ES-I3 (cell line): ENCODE results near the gene TRDMT1.

Experiments
- H3K36me3 ChIP-seq: 2 replicates; pipeline ENCODE4 v1.6.1; 2013; ENCODE audit warnings: mild to moderate bottlenecking, low read length, control low read depth, moderate library complexity; ENCODE audit not compliant: insufficient read depth
- H3K4me1 ChIP-seq: 2 replicates; pipeline ENCODE4 v1.6.1; 2013; ENCODE audit warnings: mild to moderate bottlenecking, control low read depth, low read length; ENCODE audit not compliant: insufficient read depth
- H3K9ac ChIP-seq: 2 replicates; pipeline ENCODE4 v1.6.1; 2013; ENCODE audit warnings: low read depth, mild to moderate bottlenecking, low read length, moderate library complexity
- H3K9me3 ChIP-seq: 2 replicates; pipeline ENCODE4 v1.6.1; 2013; ENCODE audit warnings: mild to moderate bottlenecking, low read length, moderate library complexity; ENCODE audit not compliant: control insufficient read depth, insufficient read depth

The TRDMT1 gene

DNA sequence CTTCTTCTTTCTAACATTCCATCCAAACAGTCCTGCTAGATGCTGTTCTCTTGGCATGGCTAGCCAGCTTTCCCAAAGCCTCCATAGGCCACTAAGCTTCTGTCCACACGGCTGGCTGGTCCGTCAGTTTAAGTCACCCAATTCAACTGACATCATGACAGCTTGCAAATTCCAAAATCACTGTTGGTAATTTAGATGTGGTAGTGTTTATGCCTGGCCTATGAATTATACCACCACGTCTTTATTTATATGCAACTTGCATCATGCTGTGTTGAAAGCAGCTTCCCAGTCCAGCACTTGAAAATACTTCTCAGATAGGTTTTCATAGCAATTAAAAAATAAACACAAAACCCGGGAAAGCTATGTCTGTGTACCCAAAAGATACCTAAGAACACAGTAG lies 24.3 kb upstream of the TRDMT1 start:
- no peak overlapping the region for H3K9ac ChIP-seq
- peaks cover 19% of the 10 kb centered on the region for H3K4me1 ChIP-seq
- no peaks in the 10 kb centered on the region; the same call in 1 of the 2 replicates for H3K9me3 ChIP-seq
- H3K36me3 ChIP-seq: peaks cover 4% of the 10 kb centered on the region

DNA sequence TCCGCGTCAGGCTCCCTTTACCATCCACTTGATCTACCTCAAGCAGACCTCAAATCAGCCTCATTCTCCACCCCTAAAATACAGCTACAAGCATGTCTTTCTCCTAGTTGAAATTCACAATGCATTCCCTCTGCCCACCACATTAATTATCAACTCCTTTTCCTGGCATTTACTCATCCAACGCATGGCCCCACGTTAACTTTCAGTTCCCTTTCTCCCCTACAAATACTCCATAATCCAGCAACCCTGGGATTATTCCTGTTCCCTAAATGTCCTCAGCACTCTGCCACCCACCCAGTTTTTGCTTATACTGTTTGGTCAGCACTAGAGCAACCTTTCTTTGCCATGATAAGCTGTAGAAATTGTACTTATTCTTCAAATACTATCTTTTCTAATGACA lies 20.9 kb upstream of the TRDMT1 start:
- Histone ChIP-seq H3K9me3 (no peaks in the 10 kb centered on the region; the same call in 1 of the 2 replicates), H3K4me1 (peaks cover 25% of the 10 kb centered on the region), H3K36me3 (no peaks in the 10 kb centered on the region), H3K9ac (no peak overlapping the region)

DNA sequence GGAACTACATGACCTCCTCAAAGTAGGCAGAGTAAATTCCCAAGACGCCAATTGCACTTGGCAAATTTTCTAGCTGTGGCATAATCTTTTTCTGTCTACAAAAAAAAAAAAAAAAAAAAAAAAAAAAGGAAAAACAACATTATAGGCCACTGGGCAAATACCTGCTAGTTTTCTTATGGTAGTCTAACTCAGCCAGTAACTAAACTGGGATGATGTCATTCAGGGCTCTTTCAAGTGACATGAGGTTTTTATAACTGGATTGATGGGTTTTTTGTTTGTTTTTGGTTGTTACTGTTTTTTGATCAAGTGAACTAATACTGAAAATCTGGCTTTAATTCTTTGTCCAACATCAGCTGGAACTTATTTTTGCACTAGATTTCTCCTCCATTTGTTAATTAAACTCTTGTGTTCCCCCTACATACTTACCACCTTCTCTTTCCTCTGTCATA lies 19.2 kb upstream of the TRDMT1 start:
- H3K36me3 ChIP-seq: no peaks in the 10 kb centered on the region

GRCh38 chr10:17219024-17219423 lies 17.6 kb upstream of the TRDMT1 start:
- Histone ChIP-seq H3K36me3 (no peaks in the 10 kb centered on the region), H3K9ac (no peak overlapping the region), H3K4me1 (peaks cover 36% of the 10 kb centered on the region), H3K9me3 (no peaks in the 10 kb centered on the region; the same call in 1 of the 2 replicates)

More for the DNA sequence above, 19.2 kb upstream of the TRDMT1 start:
- no peaks in the 10 kb centered on the region; the same call in 1 of the 2 replicates for H3K9me3 ChIP-seq
- H3K9ac ChIP-seq: no peak overlapping the region
- peaks cover 22% of the 10 kb centered on the region for H3K4me1 ChIP-seq

GRCh38 chr10:17217631-17218232 lies 16.3 kb upstream of the TRDMT1 start:
- Histone ChIP-seq H3K4me1 (peaks cover 47% of the 10 kb centered on the region), H3K9ac (no peak overlapping the region), H3K36me3 (no peaks in the 10 kb centered on the region), H3K9me3 (no peaks in the 10 kb centered on the region; the same call in 1 of the 2 replicates)

DNA sequence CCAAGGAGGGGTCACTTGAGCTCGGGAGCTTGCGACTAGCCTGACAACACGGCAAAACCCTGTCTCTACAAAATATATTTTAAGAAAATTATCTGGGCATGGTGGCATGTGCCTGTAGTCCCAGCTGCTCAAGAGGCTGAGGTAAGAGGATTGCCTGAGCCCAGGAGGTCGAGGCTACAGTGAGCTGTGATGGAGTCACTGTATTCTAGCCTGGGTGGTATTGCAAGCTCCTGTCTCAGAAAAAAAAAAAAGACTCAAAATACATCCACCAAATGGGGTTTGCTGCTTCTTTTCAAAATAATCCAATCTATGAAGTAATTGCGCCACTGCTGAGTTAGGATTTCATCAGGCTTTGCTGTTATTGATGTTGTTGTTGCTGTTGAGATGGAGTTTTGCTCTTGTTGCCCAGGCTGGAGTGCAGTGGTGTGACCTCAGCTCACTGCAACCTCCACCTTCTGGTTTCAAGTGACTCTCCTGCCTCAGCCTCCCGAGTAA lies 15.5 kb upstream of the TRDMT1 start:
- peaks cover 49% of the 10 kb centered on the region for H3K4me1 ChIP-seq
- H3K9me3 ChIP-seq: no peaks in the 10 kb centered on the region; the same call in 1 of the 2 replicates
- no peak overlapping the region for H3K9ac ChIP-seq
- H3K36me3 ChIP-seq: no peaks in the 10 kb centered on the region

- Histone ChIP-seq H3K9me3 (no peaks in the 10 kb centered on the region; the same call in 1 of the 2 replicates), H3K36me3 (no peaks in the 10 kb centered on the region), H3K4me1 (peaks cover 48% of the 10 kb centered on the region), H3K9ac (no peak overlapping the region)
Observed at GRCh38 chr10:17216217-17216900, 14.9 kb upstream of the TRDMT1 start.

DNA sequence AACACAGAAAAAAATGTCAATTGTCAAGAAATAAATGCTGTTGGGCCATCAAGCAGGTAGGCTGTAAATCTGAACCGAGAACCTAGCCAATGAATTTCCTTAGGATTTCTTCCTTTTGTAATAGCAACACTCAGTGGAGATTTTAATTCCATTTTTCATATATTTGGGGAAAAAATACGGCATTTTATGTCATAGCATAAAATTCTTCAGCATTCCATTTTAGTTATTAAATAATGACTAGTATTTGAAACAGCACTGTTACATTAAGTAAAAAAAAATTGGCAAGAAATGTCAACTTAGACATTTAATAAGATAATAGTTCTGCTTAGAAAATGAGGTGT lies 14.3 kb upstream of the TRDMT1 start:
- peaks cover 44% of the 10 kb centered on the region for H3K4me1 ChIP-seq

DNA sequence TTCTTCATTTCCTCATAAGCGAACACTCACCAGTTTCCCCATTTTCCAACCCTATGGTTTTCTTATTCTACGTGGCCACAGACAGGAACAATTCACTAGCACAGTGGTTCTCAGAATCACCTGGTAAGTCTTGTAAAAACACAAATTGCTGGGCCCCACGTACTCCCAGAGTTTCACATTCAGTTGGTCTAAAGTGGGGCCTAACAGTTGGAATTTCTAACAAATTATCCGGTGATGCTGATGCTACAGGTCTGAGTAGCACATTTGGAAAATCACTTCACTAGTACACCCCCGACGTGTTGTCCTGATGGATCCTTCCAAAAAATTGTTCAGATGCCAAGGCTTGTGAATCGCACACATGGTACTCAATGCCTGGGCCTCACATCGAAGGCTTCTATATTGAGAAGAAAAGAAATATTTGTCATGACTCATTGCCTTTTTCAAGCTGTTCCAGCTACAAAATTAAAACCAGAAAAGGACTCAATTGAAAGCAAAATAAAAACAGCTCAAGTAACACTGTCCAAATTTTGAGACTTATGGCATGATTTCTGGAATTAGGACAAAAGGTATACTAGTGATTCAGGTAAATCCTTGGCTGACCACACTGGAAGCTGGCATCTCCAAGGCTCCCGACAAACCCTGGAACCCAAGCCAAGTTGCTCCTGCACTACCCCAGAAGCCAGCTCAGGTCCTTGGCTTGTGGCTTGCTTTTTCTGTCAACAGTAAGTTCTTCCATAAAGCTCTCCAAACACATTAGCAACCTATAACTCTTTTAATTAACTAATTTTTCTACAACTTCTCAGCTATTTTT lies 13.7 kb upstream of the TRDMT1 start:
- H3K9ac ChIP-seq: no peak overlapping the region
- no peaks in the 10 kb centered on the region; the same call in 1 of the 2 replicates for H3K9me3 ChIP-seq
- H3K36me3 ChIP-seq: no peaks in the 10 kb centered on the region
- peaks cover 45% of the 10 kb centered on the region for H3K4me1 ChIP-seq

More for the DNA sequence above, 14.3 kb upstream of the TRDMT1 start:
- Histone ChIP-seq H3K36me3 (no peaks in the 10 kb centered on the region), H3K9me3 (no peaks in the 10 kb centered on the region; the same call in 1 of the 2 replicates), H3K9ac (no peak overlapping the region)

DNA sequence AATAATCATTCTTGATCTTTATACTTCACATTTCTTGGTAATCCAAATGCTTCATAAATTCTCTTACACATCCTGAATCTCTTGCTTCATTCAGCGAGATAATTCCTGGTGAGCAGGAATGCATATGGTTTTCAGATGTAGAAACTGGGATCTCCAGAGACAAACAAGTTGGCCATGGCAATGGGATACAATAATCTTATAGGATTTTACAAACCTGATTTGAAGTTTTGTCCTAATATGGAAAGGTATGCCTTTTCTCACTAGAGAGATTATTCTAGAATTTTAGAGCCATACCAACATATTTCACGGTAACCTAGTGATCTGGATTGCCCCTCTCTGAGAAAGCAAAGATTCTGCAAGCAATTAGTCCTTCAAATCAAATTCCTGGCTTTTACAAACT lies 13.1 kb upstream of the TRDMT1 start:
- Histone ChIP-seq H3K9ac (no peak overlapping the region), H3K4me1 (peaks cover 49% of the 10 kb centered on the region), H3K9me3 (no peaks in the 10 kb centered on the region; the same call in 1 of the 2 replicates), H3K36me3 (no peaks in the 10 kb centered on the region)

- H3K9ac ChIP-seq: no peak overlapping the region
- peaks cover 52% of the 10 kb centered on the region for H3K4me1 ChIP-seq
- no peaks in the 10 kb centered on the region for H3K36me3 ChIP-seq
- no peaks in the 10 kb centered on the region for H3K9me3 ChIP-seq
Observed at GRCh38 chr10:17213646-17214349, 12.3 kb upstream of the TRDMT1 start.

DNA sequence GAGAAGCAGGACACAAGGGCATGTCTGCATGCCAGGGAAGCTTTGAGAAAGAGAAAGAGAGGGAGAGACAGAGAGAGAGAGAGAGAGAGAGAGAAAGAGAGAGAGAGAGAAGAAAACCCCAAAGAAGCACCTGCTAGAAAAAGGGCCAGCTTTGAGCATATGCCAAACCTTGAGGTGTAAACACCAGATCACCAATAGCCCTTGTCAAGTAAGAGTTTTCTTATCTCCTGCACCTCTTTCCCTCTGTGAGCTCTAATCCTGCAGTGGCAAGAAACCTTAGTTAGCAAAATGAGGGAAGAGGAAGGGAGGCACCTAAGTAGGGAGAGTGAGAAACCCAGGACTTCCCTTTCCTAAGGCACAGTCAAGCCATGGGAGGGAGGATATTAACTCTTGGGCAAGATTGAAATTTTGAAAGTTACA lies 11.3 kb upstream of the TRDMT1 start:
- Histone ChIP-seq H3K9me3 (no peaks in the 10 kb centered on the region), H3K36me3 (no peaks in the 10 kb centered on the region), H3K9ac (no peak overlapping the region), H3K4me1 (peaks cover 52% of the 10 kb centered on the region)

DNA sequence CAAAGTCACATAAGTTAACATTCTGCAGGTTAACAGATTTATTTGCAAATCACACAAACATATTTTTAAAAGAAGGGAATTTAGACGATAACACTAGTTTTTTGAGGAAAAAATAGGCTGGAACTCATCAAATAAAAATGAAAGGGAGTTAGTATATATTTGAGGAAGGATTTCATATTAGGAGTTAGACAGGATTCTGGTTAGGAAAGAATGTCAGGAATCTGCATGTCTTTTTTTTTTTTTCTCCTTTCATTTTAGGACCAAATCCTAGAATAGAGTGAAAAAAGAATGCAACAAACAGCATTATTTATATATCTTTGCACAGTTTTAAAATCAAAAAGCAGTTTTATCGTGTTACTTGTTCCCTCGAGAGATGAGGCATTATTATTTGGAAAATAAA lies 8.9 kb upstream of the TRDMT1 start:
- Histone ChIP-seq H3K4me1 (peaks cover 39% of the 10 kb centered on the region), H3K36me3 (no peaks in the 10 kb centered on the region), H3K9me3 (no peaks in the 10 kb centered on the region), H3K9ac (no peak overlapping the region)

DNA sequence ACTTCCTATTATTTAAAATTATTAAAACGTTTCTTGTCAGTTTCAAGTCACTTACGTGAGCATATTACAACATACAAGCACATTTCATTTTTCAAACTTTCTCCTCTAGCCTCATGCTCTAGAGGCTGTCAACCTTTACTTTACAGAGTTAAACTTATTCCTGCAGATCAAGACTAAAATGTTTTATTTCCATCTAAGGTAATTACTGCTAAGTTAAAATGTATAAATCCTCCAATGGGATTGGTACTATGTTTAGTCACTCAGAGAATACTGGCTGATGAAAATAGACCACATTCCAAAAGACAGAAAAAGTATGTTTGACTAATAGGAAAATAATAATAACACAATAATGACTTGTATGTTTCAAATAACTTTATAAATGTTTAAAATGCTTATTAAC lies 8.4 kb upstream of the TRDMT1 start:
- Histone ChIP-seq H3K9ac (no peak overlapping the region), H3K4me1 (peaks cover 34% of the 10 kb centered on the region), H3K36me3 (no peaks in the 10 kb centered on the region), H3K9me3 (no peaks in the 10 kb centered on the region)
